ENCODE data around the gene LCP2. TPM values are rescaled to one million over a fixed set of nuclear protein-coding genes. Genes with fewer than 3 reads are reported as not detected.
"Not testable (repeated sequence)": the region's sequence is repeated elsewhere in the genome, so short reads cannot be mapped to it uniquely, and the experiment has no call there.

Gene LCP2
- total and polyA plus RNA-seq, 5 donors: 3.0 to 10.9 (median 10.2) TPM

DNA sequence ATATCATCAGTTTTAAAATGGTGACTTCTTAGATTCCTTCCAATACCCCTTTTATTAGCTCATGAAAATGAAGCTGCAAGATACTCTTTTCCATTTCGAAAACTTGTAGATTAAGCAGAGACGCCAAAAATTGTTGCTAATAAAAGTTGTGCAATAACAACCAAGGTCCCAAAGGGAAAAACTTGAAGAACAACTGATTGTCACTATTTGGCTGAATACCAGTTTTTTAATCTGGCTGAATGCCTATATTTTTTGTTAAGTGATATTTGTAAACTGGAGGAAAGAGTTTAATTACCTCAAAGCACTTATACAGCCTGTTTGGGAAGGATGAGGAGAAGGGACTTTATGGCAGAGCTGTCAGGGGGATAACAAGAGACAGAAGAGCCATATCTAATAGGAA, 50.2 kb downstream of the LCP2 start:
- 42% methylated on average over 2 of the region's 2 CpGs for WGBS
- H3K4me3 ChIP-seq (ENCODE audit: low read length): no peak overlapping the region
- ATAC-seq: peak in 1 of 2 donors; percentile 52

DNA sequence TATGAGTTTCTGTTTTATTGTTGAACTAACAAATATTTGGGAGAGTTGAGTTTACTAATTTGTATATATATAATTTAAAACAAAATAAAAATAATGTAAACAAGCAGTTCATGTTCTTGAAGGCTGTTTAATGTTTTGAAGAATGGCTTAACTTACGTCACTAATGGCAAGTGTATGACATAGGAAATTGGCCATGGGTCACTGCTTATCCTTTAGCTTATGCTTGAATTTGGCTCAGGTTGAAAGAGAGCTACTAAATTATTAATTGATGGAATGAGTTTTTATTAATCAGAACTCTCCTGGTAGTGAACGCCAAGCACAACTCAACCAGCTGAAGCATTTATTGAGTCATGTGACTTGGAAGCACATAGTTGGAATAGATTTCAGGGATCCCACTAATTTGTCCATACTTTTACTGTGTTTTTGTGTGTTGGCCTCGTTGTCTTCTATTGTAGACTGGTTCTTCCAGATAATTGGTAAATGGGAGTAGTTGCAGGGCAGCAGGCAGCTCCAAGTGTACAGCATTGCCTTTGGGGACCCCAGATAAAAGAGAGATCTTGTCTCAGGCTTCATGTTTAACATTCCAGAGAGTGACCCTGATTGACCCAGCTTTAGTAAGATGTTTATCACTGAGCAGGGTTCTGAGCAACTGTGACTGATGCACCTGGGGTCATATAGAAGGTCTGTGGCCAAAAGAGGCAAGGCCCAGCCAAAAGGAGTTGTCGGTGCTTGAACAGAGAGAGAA, 51.3 kb downstream of the LCP2 start:
- no peak for DNase-seq
- Histone ChIP-seq H3K9me3 (ENCODE audit: control insufficient read depth, low read length) (no peaks in the 10 kb centered on the region), H3K27ac (ENCODE audit: low read length) (no peak overlapping the region), H3K4me1 (ENCODE audit: control insufficient read depth, insufficient read depth, low read length) (no peaks in the 10 kb centered on the region), H3K4me3 (ENCODE audit: low read length) (no peak overlapping the region), H3K27me3 (ENCODE audit: control insufficient read depth, insufficient read depth) (no peaks in the 10 kb centered on the region)
- intact Hi-C loops (cut with DNase I): no loop called here
- 86% methylated on average over 4 of the region's 4 CpGs for WGBS
- ATAC-seq: no peak

More for the DNA sequence above, 50.2 kb downstream of the LCP2 start:
- no peak overlapping the region for H3K27ac ChIP-seq (ENCODE audit: low read length)
- H3K27me3 ChIP-seq (ENCODE audit: control insufficient read depth, insufficient read depth): no peaks in the 10 kb centered on the region
- no peaks in the 10 kb centered on the region for H3K4me1 ChIP-seq (ENCODE audit: control insufficient read depth, insufficient read depth, low read length)
- H3K9me3 ChIP-seq (ENCODE audit: control insufficient read depth, low read length): no peaks in the 10 kb centered on the region
- intact Hi-C loops (cut with DNase I): no loop called here
- no peak for DNase-seq

DNA sequence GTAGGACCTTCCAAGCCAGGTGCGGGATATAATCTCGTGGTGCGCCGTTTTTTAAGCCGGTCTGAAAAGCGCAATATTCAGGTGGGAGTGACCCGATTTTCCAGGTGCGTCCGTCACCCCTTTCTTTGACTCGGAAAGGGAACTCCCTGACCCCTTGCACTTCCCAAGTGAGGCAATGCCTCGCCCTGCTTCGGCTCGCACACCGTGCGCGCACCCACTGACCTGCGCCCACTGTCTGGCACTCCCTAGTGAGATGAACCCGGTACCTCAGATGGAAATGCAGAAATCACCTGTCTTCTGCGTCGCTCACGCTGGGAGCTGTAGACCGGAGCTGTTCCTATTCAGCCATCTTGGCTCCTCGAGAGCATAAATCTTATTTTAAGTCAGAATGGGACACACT, 52.1 kb downstream of the LCP2 start:
- 93% methylated on average over 18 of the region's 23 CpGs for WGBS
- intact Hi-C loops (cut with DNase I); H3K9me3 ChIP-seq (ENCODE audit: control insufficient read depth, low read length); ATAC-seq; H3K27ac ChIP-seq (ENCODE audit: low read length); H3K4me1 ChIP-seq (ENCODE audit: control insufficient read depth, insufficient read depth, low read length); H3K27me3 ChIP-seq (ENCODE audit: control insufficient read depth, insufficient read depth); H3K4me3 ChIP-seq (ENCODE audit: low read length); DNase-seq: not testable (repeated sequence)

DNA sequence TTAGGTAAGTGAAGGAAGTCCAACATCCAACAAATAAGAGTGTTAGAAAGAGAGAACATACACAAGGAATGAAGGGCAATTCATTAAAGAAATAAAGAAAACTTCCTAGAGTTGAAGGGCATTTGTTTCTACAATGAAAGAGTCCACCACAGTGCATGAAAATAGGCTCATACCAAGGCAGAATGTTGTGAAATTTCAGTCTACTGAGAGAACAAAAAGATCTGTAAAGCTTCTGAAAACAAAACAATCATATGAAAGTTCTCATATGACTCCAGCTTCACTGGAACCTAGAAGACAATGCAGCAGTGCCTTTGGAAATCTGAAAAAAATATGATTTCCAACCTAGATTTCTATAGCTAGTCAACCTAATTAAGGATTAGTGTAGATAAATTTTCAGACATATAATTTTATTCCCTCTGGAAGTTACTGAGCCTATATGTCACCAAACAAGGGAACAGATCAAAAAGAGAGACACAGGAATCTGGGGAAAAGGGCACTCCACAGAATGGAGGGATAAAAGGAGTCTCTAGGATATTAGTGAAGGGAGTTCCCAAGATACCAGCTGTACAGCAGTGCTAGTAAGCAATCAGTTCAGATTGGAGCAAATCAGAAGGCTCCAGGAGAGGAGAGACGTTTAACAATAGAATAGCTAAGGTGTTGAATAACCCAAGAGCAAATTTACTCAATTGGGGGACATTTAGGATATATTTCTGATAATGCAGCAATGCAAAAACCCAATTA, 59.0 kb downstream of the LCP2 start:
- H3K4me1 ChIP-seq (ENCODE audit: control insufficient read depth, insufficient read depth, low read length): no peaks in the 10 kb centered on the region
- ATAC-seq: no peak
- intact Hi-C loops (cut with DNase I): no loop called here
- H3K27me3 ChIP-seq (ENCODE audit: control insufficient read depth, insufficient read depth): no peaks in the 10 kb centered on the region
- no peak overlapping the region for H3K27ac ChIP-seq (ENCODE audit: low read length)
- 38% methylated on average over 1 of the region's 1 CpG for WGBS
- no peaks in the 10 kb centered on the region for H3K9me3 ChIP-seq (ENCODE audit: control insufficient read depth, low read length)
- DNase-seq: no peak
- H3K4me3 ChIP-seq (ENCODE audit: low read length): no peak overlapping the region

DNA sequence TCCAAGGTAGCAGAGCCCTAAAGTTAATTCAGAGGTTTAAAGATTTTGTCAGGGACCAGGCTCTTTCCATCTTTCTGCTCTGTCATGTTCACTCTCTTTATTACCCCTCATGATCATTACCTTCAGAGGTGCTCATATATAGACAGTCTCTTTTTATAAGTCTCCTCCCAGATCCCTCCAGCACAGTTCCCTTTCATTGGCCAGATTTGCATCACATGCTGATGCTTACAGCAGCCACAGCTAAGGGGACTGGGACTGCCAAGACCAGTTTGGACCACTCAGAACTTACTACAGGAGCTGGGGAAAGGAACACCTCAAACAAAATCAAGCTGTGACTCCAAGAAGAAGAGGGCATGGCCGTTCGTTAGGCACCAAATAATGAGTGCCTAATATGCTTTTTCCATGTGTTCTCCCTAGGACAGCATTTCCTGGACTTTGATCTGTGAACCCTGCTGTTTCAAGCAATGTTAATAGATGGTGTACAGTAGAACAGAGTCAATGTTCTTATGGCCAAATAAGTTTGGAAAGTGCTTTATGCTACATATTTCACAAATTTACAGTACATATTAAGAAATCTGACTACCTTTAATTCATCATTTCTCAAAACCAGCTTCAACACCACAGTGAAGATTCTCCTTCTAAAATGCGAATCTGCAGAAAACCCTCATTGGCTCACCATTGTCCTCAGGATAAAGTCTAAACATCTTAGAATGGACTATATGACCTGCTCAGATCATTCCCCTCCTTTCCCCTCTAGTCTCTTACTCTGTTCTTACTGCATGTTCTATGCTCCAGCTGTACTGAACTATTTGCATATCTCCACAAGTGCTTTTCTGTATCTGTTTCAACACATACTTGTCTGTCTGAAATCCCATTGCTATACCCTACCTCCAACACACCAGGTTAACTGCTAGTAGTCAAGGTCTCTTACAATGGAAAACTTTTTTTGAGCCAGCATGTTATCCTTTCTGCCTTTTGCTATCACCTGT, 61.4 kb downstream of the LCP2 start:
- intact Hi-C loops (cut with DNase I): no loop called here
- WGBS: 72% methylated on average over 3 of the region's 3 CpGs
- no peak for DNase-seq
- Histone ChIP-seq H3K27me3 (ENCODE audit: control insufficient read depth, insufficient read depth) (no peaks in the 10 kb centered on the region), H3K9me3 (ENCODE audit: control insufficient read depth, low read length) (no peaks in the 10 kb centered on the region), H3K4me1 (ENCODE audit: control insufficient read depth, insufficient read depth, low read length) (no peaks in the 10 kb centered on the region), H3K27ac (ENCODE audit: low read length) (no peak overlapping the region), H3K4me3 (ENCODE audit: low read length) (no peak overlapping the region)
- ATAC-seq: no peak

DNA sequence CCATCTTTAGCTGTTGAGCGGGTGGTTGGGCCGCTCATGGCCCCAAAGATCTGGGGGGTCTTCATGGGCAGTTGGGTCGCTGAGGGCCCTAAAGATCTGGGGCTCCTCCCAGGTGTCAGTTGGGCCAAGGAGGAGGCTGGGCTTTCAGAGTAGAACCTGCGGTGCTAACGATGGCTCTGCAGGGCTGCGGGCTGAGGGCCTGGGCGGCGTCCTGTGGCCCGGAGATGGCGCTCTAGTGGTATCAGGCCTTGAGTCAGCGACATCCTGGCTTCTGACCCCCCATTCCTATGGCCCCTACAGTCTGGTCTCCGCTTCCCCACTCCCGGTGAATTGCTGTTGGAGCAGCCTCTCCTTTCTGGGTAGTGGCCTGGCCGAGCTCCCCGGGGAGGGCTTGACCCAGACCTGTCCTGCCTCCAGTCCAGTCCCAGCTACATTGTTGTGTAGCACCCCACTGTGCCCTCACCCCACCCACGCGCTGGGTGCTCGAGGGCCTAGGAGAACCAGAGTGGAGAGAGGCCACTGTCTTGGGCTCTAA, 64.2 kb downstream of the LCP2 start:
- WGBS: 97% methylated on average over 18 of the region's 18 CpGs
- Histone ChIP-seq H3K4me1 (ENCODE audit: control insufficient read depth, insufficient read depth, low read length) (no peaks in the 10 kb centered on the region), H3K4me3 (ENCODE audit: low read length) (no peak overlapping the region), H3K27me3 (ENCODE audit: control insufficient read depth, insufficient read depth) (no peaks in the 10 kb centered on the region), H3K9me3 (ENCODE audit: control insufficient read depth, low read length) (no peaks in the 10 kb centered on the region), H3K27ac (ENCODE audit: low read length) (no peak overlapping the region)
- intact Hi-C loops (cut with DNase I): no loop called here
- ATAC-seq (peak in 1 of 2 donors; percentile 33), DNase-seq (peak in 1 of 3 donors; percentile 56)

DNA sequence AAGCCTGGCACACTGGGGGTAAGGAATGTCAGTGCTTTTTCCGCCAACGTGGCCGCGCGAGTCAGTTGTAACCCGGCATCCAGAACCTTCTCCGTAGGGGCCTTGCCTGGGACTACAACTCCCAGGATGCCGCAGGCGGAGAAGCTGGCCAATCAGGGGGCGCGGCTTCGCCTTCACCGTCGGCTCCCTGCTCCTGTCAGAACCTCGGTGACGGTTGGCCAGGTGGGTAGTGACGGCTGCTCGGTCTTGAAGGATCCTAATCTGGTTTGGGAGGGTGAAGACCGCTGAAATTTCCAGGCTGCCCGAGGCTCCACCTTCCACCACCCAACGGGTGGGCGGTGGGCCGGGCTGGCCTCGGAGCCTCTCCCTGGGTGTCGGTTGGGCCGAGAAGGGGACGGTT, 64.8 kb downstream of the LCP2 start, which contains the start of gene C5orf58:
C5orf58 (plus strand) TSS at position 200 of the 400 bp plus-strand sequence. CDS start 1,992 bp downstream, outside the sequence.
- H3K9me3 ChIP-seq (ENCODE audit: control insufficient read depth, low read length): no peaks in the 10 kb centered on the region
- peak in 2 of 3 donors; percentile 61 to 66 for DNase-seq
- no peaks in the 10 kb centered on the region for H3K4me1 ChIP-seq (ENCODE audit: control insufficient read depth, insufficient read depth, low read length)
- intact Hi-C loops (cut with DNase I): no loop called here
- no peak within 1 kb of the TSS for H3K4me3 ChIP-seq (ENCODE audit: low read length)
- ATAC-seq: no peak
- H3K27me3 ChIP-seq (ENCODE audit: control insufficient read depth, insufficient read depth): no peaks in the 10 kb centered on the region
- no peak within 1 kb of the TSS for H3K27ac ChIP-seq (ENCODE audit: low read length)
- WGBS: 83% methylated on average over 27 of the region's 27 CpGs

DNA sequence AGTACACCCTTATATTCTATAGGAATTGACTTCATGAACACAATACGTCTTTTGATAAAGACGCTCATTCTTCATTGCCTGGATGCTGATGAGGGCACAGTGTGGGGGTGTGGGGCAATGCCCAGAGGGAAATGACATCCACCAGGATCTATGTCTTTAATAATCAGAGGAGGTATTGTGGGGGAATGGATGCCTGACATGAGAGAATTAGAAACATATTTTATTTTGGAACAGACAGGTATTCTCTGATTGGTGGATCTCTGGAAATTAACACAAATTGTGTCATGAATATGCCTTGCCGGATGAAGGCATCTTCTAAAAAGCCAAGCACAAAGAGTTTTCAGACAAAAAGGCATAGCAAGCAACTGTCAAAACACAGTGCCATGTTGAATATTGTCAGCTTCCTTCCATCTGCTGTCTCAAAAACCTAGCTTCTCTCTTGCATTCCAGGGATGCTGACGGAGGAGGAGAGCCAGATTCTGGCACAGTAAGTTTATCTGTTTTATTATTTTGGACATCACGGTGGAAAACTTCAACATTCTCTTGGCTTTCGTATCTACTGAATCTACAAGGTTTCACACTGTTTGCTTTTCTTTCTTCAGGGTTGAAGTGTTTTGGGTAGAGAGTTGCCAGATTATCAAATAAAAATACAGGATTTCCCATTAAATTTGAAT, 68.7 kb downstream of the LCP2 start:
- 66% methylated on average over 6 of the region's 6 CpGs for WGBS
- DNase-seq (no peak), ATAC-seq (no peak)
- no peaks in the 10 kb centered on the region for H3K9me3 ChIP-seq (ENCODE audit: control insufficient read depth, low read length)
- no peaks in the 10 kb centered on the region for H3K27me3 ChIP-seq (ENCODE audit: control insufficient read depth, insufficient read depth)
- no peaks in the 10 kb centered on the region for H3K4me1 ChIP-seq (ENCODE audit: control insufficient read depth, insufficient read depth, low read length)
- intact Hi-C loops (cut with DNase I): loop anchor here in 3 of 4 donors (5.0 to 10.0 kb wide), 3 partner anchors 118 to 406 kb away; no protein-coding TSS in a partner anchor
- no peak overlapping the region for H3K27ac ChIP-seq (ENCODE audit: low read length)
- H3K4me3 ChIP-seq (ENCODE audit: low read length): no peak overlapping the region

DNA sequence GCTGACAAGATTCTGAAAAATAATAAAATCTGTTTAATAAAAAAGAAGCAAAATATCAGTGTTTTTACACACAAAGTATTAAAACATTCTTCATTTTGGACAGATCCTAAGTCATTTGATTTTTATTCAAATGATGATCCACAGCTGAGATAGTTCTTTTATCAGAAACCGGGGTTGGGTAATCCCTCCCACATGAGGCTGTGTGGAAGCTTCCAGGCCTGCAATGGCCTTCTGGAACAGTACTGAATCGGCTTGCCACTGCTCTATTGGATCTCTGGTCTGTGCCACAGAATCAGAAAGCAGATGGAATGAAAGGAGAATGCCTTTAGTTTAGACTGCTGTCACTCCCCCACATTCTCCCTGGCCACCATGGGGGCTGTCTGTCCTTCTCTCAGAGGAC, 70.9 kb downstream of the LCP2 start:
- H3K27me3 ChIP-seq (ENCODE audit: control insufficient read depth, insufficient read depth): no peaks in the 10 kb centered on the region
- 49% methylated on average over 2 of the region's 2 CpGs for WGBS
- H3K9me3 ChIP-seq (ENCODE audit: control insufficient read depth, low read length): no peaks in the 10 kb centered on the region
- ATAC-seq: peak in 1 of 2 donors; percentile 39
- no peak overlapping the region for H3K27ac ChIP-seq (ENCODE audit: low read length)
- peaks cover 3% of the 10 kb centered on the region for H3K4me1 ChIP-seq (ENCODE audit: control insufficient read depth, insufficient read depth, low read length)
- intact Hi-C loops (cut with DNase I): loop anchor here (2.0 to 10.0 kb wide), 4 partner anchors 121 to 408 kb away; no protein-coding TSS in a partner anchor
- H3K4me3 ChIP-seq (ENCODE audit: low read length): no peak overlapping the region
- DNase-seq: no peak

DNA sequence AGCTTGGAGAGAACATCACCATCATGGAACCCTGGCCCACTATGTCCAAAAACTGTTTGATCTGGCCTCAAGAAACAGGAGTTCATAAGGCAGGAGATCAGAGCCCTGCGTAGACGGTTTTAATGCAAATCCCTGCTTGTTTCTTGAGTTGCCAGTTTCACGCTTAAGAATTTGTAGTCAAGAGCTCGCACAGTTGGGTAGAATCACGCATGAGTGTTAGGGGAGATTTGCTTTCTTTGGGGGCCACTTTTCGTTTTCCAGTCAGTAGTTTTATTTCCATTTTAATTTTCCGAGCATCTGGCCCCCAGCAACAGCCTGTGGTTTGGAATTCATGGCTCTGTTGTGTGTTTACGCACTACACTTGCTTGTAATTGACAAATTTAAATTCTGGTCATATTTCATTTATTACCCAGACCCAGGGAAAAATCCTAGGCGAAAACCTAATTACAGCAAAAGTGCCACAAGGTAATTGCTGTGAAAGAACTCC, 71.4 kb downstream of the LCP2 start:
- no peak overlapping the region for H3K4me3 ChIP-seq (ENCODE audit: low read length)
- intact Hi-C loops (cut with DNase I): loop anchor here (2.0 to 10.0 kb wide), 4 partner anchors 121 to 409 kb away; no protein-coding TSS in a partner anchor
- WGBS: 80% methylated on average over 9 of the region's 9 CpGs
- no peak for ATAC-seq
- H3K4me1 ChIP-seq (ENCODE audit: control insufficient read depth, insufficient read depth, low read length): peaks cover 3% of the 10 kb centered on the region
- no peaks in the 10 kb centered on the region for H3K27me3 ChIP-seq (ENCODE audit: control insufficient read depth, insufficient read depth)
- no peak for DNase-seq
- no peak overlapping the region for H3K27ac ChIP-seq (ENCODE audit: low read length)
- H3K9me3 ChIP-seq (ENCODE audit: control insufficient read depth, low read length): no peaks in the 10 kb centered on the region

All from right cardiac atrium (tissue), 5 donors.